PC-9 (cell line): ENCODE measurements around the gene KRTAP10-11. TPM values are rescaled to one million over a fixed set of nuclear protein-coding genes. Genes with fewer than 3 reads are reported as not detected.

ENCODE experiments used
- BruUV-seq: library from RNA; stranded (reverse); fragments of 400-500 nt; replicated peaks from 2 replicates; lab custom pipeline; 2021; lab: Mats Ljungman, UMichigan
- CTCF ChIA-PET: fragments of 300-600 bp; sonication (Branson Sonifier 250); formaldehyde crosslinking; loops from one replicate; lab custom pipeline; 2022; ENCODE audit warnings: antibody characterized with exemption; lab: Charles Lee
- POLR2A ChIA-PET: fragments of 300-600 bp; sonication (Branson Sonifier 250); formaldehyde crosslinking; loops from one replicate; lab custom pipeline; 2022; ENCODE audit warnings: antibody characterized with exemption; ENCODE audit not compliant: unreplicated experiment; lab: Charles Lee
- DNase-seq, 2 experiments: peaks; one replicate each; pipeline versions ENCODE4 v3.0.0 to v3.0.0-alpha.2; 2015 to 2022; ENCODE audit warnings: mixed read lengths in 1 of 2
- H2AFZ ChIP-seq: fragments of 200-600 bp; sonication (generic); 2 replicates; pipeline ENCODE4 v1.8.1; 2017; ENCODE audit warnings: antibody characterized with exemption
- H3F3A ChIP-seq: fragments of 200-600 bp; sonication (generic); 2 replicates; pipeline ENCODE4 v1.8.1; 2017; ENCODE audit warnings: antibody characterized with exemption, mild to moderate bottlenecking, low read depth; ENCODE audit not compliant: insufficient read depth
- H3K27ac ChIP-seq: fragments of 200-600 bp; sonication (generic); 2 replicates; pipeline ENCODE4 v1.6.1; 2016; ENCODE audit warnings: mixed run types
- H3K27me3 ChIP-seq: fragments of 200-600 bp; sonication (generic); 2 replicates; pipeline ENCODE4 v1.6.1; 2016; ENCODE audit warnings: low read depth, mixed run types; ENCODE audit not compliant: insufficient read depth
- H3K36me3 ChIP-seq: fragments of 200-600 bp; sonication (generic); 2 replicates; pipeline ENCODE4 v1.6.1; 2016; ENCODE audit warnings: low read depth, mixed run types
- H3K4me1 ChIP-seq: fragments of 200-600 bp; sonication (generic); replicated peaks from 2 replicates; pipeline ENCODE4 v1.6.1; 2016; ENCODE audit warnings: mixed run types; ENCODE audit not compliant: insufficient read depth
- H3K4me2 ChIP-seq: fragments of 200-600 bp; sonication (generic); 2 replicates; pipeline ENCODE4 v1.6.1; 2017; ENCODE audit warnings: mixed run types
- H3K4me3 ChIP-seq: fragments of 200-600 bp; sonication (generic); 2 replicates; pipeline ENCODE4 v1.6.1; 2016; ENCODE audit warnings: mixed run types
- H3K79me2 ChIP-seq: fragments of 200-600 bp; sonication (generic); 2 replicates; pipeline ENCODE4 v1.6.1; 2017; ENCODE audit warnings: low read depth, mixed run types
- H3K9me2 ChIP-seq: fragments of 200-600 bp; sonication (generic); 2 replicates; pipeline ENCODE4 v1.8.1; 2017; ENCODE audit warnings: mild to moderate bottlenecking; ENCODE audit not compliant: insufficient read depth
- H3K9me3 ChIP-seq: fragments of 200-600 bp; sonication (generic); 2 replicates; pipeline ENCODE4 v1.8.1; 2016; ENCODE audit warnings: low read depth; ENCODE audit not compliant: insufficient read depth
- H4K20me1 ChIP-seq: fragments of 200-600 bp; sonication (generic); 2 replicates; pipeline ENCODE4 v1.8.1; 2017; ENCODE audit not compliant: insufficient read depth
- CTCF ChIP-seq: fragments of 200-600 bp; sonication (generic); conservative IDR thresholded peaks from 2 replicates; pipeline ENCODE4 v1.6.1; 2017; ENCODE audit warnings: mixed run types, antibody characterized with exemption, mild to moderate bottlenecking, moderate library complexity
- EZH2 ChIP-seq: fragments of 200-600 bp; sonication (generic); IDR thresholded peaks from 2 replicates; pipeline ENCODE4 v1.8.0; 2017; ENCODE audit warnings: antibody characterized with exemption, low read depth
- intact Hi-C: fragments of 100-400 bp; cut with micrococcal nuclease; formaldehyde crosslinking; loops from one replicate; pipeline ENCODE4 v1.10.0; 2022; ENCODE audit not compliant: unreplicated experiment
- total RNA-seq: library from RNA; stranded (reverse); gene quantifications from 2 replicates; pipeline ENCODE4 v1.2.3, GENCODE V29; 2021

Gene KRTAP10-11
- total RNA-seq, 1 experiment from 2014 or later, result not detected

GRCh38 chr21:44614961-44615391, 31.2 kb upstream of the KRTAP10-11 start:
- H3K4me1 ChIP-seq, result no peaks in the 10 kb centered on the region
- H3K27ac ChIP-seq, result no peak overlapping the region
- no peak overlapping the region for H2AFZ ChIP-seq
- TF ChIP-seq EZH2 (no peak), CTCF (no peak)
- no TSS peak for BruUV-seq
- no peaks in the 10 kb centered on the region for H3K9me3 ChIP-seq
- peaks cover 42% of the 10 kb centered on the region for H3K27me3 ChIP-seq
- CTCF ChIA-PET, result no interaction called here
- no peaks in the 10 kb centered on the region for H3K36me3 ChIP-seq
- no peaks in the 10 kb centered on the region for H3K9me2 ChIP-seq
- POLR2A ChIA-PET, result no interaction called here
- H3K4me2 ChIP-seq, result no peak overlapping the region
- no peaks in the 10 kb centered on the region for H3F3A ChIP-seq
- intact Hi-C loops, result no loop called here
- H3K79me2 ChIP-seq, result no peaks in the 10 kb centered on the region
- no peak overlapping the region for H3K4me3 ChIP-seq
- no peak for DNase-seq
- no peaks in the 10 kb centered on the region for H4K20me1 ChIP-seq

DNA sequence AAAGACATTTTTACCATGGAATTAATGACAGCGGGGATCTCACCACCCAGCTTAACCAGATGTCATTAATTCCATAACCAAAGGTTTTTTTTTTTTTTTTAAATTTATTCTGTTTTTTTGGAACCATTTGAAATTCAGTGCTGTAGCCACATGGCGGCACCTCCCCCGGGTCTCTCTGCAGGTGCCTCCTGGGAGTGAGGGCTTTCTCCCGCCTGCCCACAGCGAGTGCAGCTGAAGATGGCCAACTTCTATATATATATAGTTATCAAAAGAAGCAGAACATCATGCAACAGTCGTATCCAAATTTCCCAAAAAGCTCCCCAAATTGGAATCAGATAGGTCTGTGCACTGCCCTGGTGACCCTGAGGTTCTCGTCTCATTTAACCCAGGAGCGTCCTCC, 30.7 kb upstream of the KRTAP10-11 start:
- POLR2A ChIA-PET, result no interaction called here
- H3K4me3 ChIP-seq, result no peak overlapping the region
- BruUV-seq, result no TSS peak
- no peaks in the 10 kb centered on the region for H3F3A ChIP-seq
- no peak for TF ChIP-seq CTCF
- no peak for TF ChIP-seq EZH2
- no peak for DNase-seq
- H3K27me3 ChIP-seq, result peaks cover 42% of the 10 kb centered on the region
- H3K9me2 ChIP-seq, result no peaks in the 10 kb centered on the region
- H3K4me1 ChIP-seq, result no peaks in the 10 kb centered on the region
- H3K36me3 ChIP-seq, result no peaks in the 10 kb centered on the region
- H2AFZ ChIP-seq, result no peak overlapping the region
- no peak overlapping the region for H3K27ac ChIP-seq
- no peak overlapping the region for H3K4me2 ChIP-seq
- H3K9me3 ChIP-seq, result no peaks in the 10 kb centered on the region
- CTCF ChIA-PET, result no interaction called here
- intact Hi-C loops, result no loop called here
- no peaks in the 10 kb centered on the region for H3K79me2 ChIP-seq
- H4K20me1 ChIP-seq, result no peaks in the 10 kb centered on the region

DNA sequence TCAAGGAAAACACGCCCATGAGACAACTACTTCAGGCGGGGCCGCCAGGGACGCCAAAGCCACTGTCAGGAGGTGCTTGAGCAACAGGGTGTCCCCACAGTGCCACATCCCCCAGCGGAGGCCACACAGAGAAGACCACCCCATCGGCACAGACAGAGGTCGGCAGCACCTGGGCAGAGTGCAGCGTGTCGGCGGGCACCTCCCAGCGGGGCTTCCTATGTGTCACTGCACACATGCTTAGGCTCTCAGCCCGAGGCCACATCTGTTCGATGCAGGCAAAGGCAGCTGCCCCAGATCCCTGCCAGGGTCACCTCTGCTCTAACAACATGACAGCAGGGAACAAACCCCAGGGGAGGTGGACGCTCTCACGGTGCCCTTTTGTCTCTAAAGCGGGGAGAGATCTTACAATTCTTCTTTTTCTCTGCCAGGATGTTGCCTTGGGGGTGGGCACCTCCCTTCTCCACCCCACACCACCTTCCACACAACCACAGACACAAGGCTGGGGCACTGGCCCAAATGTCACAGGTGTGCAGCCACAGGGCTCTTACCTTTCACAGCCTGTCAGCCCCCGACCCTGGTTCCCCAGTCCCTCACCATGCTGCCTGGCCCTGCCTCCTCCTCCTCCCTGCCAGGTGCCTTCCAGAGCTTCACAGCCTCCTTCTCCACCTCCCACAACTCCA, 30.2 kb upstream of the KRTAP10-11 start:
- TF ChIP-seq EZH2 (no peak), CTCF (no peak)
- no TSS peak for BruUV-seq
- H3K27ac ChIP-seq, result no peak overlapping the region
- H3K4me1 ChIP-seq, result no peaks in the 10 kb centered on the region
- no peak overlapping the region for H3K4me3 ChIP-seq
- intact Hi-C loops, result no loop called here
- H3K9me3 ChIP-seq, result no peaks in the 10 kb centered on the region
- ChIA-PET CTCF (no interaction called here), POLR2A (no interaction called here)
- no peak for DNase-seq
- H3K4me2 ChIP-seq, result no peak overlapping the region
- H3K79me2 ChIP-seq, result no peaks in the 10 kb centered on the region
- no peak overlapping the region for H2AFZ ChIP-seq
- H3K36me3 ChIP-seq, result no peaks in the 10 kb centered on the region
- peaks cover 42% of the 10 kb centered on the region for H3K27me3 ChIP-seq
- no peaks in the 10 kb centered on the region for H3F3A ChIP-seq
- no peaks in the 10 kb centered on the region for H4K20me1 ChIP-seq
- no peaks in the 10 kb centered on the region for H3K9me2 ChIP-seq
